HEK293 (cell line): ENCODE results near the gene TMEM185B.

Experiments used
- CTCF ChIP-seq: fragments of 450-650 bp; formaldehyde crosslinking; IDR thresholded peaks from 2 replicates; pipeline ENCODE4 v1.5.1; 2016; ENCODE audit warnings: missing biosample characterization, missing genetic modification characterization
- RBAK ChIP-seq: fragments of 450-650 bp; formaldehyde crosslinking; IDR thresholded peaks from 2 replicates; pipeline ENCODE4 v1.5.1; 2016; ENCODE audit warnings: missing biosample characterization, missing genetic modification characterization
- REPIN1 ChIP-seq: fragments of 450-650 bp; formaldehyde crosslinking; IDR thresholded peaks from 2 replicates; pipeline ENCODE4 v1.5.1; 2017; ENCODE audit warnings: missing biosample characterization, missing genetic modification characterization, low read depth
- REST ChIP-seq: fragments of 450-650 bp; formaldehyde crosslinking; IDR thresholded peaks from 2 replicates; pipeline ENCODE4 v1.5.1; 2016; ENCODE audit warnings: missing biosample characterization, missing genetic modification characterization
- ZFP37 ChIP-seq: fragments of 450-650 bp; formaldehyde crosslinking; IDR thresholded peaks from 2 replicates; pipeline ENCODE4 v1.5.1; 2016; ENCODE audit warnings: missing biosample characterization, missing genetic modification characterization
- ZNF155 ChIP-seq: fragments of 450-650 bp; formaldehyde crosslinking; IDR thresholded peaks from 2 replicates; pipeline ENCODE4 v1.5.1; 2016; ENCODE audit warnings: missing biosample characterization, missing genetic modification characterization
- TF ChIP-seq, protein P1 (sequence below): fragments of 450-650 bp; formaldehyde crosslinking; IDR thresholded peaks from 2 replicates; pipeline ENCODE4 v1.5.1; 2016; ENCODE audit warnings: missing biosample characterization, missing genetic modification characterization, low read depth

DNA sequence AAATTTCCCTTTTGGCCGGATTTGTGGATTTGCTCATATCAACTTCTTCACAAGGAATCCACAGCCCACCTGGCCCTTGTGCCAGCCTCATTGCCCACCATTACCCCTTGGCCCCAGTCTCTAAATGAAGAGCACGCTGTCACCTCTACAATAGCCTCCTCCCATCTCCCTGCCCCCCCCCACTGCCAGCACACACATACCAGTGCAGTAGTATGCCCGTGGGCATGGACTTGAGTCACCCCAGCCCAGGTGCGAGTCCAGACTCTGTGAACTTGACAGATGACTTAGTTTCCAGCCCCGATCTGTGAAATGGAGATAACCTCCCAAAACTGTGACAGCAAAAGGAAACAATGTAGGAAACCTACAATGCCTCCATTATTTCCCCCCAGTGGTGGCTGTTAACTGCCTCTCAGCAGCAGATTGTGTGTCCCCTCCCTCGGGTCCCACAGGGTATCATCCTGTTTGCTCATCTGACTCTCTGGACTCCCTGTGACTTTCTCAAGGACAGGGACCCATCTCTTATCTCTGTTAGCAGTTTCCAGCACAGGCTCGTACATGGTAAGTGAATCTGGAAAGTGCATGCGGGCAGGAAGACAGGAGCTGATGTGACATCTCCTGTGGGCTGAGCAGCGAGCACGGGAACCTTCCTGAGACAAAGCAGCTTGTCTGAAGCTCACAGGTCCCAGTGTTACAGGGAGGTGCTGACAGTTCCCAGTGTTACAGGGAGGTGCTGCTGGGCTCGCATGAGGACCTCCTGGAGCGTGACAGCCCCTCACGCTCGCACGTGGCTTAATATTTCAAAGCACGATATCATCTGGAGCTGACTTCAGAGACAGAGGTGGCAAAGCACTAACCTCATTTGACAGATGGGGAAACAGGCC lies 4.2 kb upstream of the TMEM185B start:
- TF ChIP-seq REPIN1 (tag by site-specific recombination) (no peak), CTCF (tag by site-specific recombination) (no peak), RBAK (tag by site-specific recombination) (no peak), REST (tag by site-specific recombination) (no peak), ZFP37 (no peak), ZNF155 (tag by site-specific recombination) (no peak)
- TF ChIP-seq, protein P1, sequence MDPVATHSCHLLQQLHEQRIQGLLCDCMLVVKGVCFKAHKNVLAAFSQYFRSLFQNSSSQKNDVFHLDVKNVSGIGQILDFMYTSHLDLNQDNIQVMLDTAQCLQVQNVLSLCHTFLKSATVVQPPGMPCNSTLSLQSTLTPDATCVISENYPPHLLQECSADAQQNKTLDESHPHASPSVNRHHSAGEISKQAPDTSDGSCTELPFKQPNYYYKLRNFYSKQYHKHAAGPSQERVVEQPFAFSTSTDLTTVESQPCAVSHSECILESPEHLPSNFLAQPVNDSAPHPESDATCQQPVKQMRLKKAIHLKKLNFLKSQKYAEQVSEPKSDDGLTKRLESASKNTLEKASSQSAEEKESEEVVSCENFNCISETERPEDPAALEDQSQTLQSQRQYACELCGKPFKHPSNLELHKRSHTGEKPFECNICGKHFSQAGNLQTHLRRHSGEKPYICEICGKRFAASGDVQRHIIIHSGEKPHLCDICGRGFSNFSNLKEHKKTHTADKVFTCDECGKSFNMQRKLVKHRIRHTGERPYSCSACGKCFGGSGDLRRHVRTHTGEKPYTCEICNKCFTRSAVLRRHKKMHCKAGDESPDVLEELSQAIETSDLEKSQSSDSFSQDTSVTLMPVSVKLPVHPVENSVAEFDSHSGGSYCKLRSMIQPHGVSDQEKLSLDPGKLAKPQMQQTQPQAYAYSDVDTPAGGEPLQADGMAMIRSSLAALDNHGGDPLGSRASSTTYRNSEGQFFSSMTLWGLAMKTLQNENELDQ (tag by site-specific recombination) = no peak
